Fibroblast of the aortic adventitia (primary cell): Measurements from ENCODE around the gene KRT3. TPM values are rescaled to one million over a fixed set of nuclear protein-coding genes. Genes with fewer than 3 reads are reported as not detected.
"Not testable (repeated sequence)": the region's sequence is repeated elsewhere in the genome, so short reads cannot be mapped to it uniquely, and the experiment has no call there.

ENCODE experiments used
- DNase-seq: peaks from one replicate; pipeline ENCODE4 v3.0.0-alpha.2; 2010; ENCODE audit warnings: low read depth
- H3K4me3 ChIP-seq: 2 replicates; pipeline ENCODE4 v1.5.1; 2011; ENCODE audit warnings: low read depth, mild to moderate bottlenecking, control low read depth, low read length, moderate library complexity
- total RNA-seq: library from RNA; depleted of rRNA; stranded (reverse); fragments of >200 nt; gene quantifications from 2 replicates; pipeline ENCODE4 v1.2.3, GENCODE V29; 2012; ENCODE audit warnings: low replicate concordance
- TF ChIP-seq, protein P1 (sequence below): IDR thresholded peaks from 2 replicates; pipeline ENCODE4 v1.5.1; 2011; ENCODE audit warnings: mild to moderate bottlenecking, low read length, control low read depth, inconsistent platforms; ENCODE audit not compliant: insufficient read depth

KRT3 gene
- total RNA-seq, 1 donor, result not detected

DNA sequence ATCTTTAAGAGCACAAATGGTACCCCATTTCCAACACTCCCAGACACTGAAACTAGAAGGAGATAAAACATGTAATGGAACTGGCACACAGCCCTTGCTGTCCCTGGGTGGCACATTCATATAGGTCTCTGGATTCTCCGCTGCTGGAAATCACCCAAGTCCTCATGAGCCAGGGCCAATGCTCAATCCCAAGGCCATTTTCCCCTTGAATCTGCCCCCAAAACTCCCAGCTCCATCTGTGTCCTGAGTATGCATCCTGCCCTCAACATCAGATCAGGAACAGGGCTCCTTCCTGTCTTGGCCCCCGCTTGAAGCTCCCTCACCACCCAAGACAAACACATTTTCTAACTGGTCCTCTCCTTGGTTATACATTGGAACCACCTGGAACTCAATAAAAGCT is 43.4 kb downstream of the KRT3 start:
- DNase-seq, result no peak

DNA sequence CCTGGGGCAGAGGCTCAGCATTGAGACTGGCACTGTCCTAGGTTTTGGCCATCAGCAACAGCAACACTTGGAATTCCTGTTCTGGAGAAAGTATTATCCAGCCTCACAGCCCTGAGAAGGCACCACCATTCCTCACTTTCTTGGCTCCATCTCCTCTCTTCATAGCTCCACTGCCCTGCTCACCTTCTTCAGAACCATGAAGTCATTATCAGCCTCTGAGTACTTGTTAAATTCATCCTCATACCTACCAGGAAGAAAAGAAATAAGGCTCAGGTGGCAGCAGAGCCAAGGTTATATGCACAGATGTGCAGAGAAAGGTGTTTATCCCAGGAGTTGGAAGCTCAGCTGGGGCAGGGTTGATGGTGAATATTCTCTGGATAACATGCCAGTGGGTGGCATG is 44.1 kb downstream of the KRT3 start:
- no peak overlapping the region for H3K4me3 ChIP-seq
- DNase-seq, result no peak
- TF ChIP-seq, protein P1, sequence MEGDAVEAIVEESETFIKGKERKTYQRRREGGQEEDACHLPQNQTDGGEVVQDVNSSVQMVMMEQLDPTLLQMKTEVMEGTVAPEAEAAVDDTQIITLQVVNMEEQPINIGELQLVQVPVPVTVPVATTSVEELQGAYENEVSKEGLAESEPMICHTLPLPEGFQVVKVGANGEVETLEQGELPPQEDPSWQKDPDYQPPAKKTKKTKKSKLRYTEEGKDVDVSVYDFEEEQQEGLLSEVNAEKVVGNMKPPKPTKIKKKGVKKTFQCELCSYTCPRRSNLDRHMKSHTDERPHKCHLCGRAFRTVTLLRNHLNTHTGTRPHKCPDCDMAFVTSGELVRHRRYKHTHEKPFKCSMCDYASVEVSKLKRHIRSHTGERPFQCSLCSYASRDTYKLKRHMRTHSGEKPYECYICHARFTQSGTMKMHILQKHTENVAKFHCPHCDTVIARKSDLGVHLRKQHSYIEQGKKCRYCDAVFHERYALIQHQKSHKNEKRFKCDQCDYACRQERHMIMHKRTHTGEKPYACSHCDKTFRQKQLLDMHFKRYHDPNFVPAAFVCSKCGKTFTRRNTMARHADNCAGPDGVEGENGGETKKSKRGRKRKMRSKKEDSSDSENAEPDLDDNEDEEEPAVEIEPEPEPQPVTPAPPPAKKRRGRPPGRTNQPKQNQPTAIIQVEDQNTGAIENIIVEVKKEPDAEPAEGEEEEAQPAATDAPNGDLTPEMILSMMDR, result no peak

More for the DNA sequence above, 43.4 kb downstream of the KRT3 start:
- H3K4me3 ChIP-seq, result no peak overlapping the region
- TF ChIP-seq, protein P1, result no peak

DNA sequence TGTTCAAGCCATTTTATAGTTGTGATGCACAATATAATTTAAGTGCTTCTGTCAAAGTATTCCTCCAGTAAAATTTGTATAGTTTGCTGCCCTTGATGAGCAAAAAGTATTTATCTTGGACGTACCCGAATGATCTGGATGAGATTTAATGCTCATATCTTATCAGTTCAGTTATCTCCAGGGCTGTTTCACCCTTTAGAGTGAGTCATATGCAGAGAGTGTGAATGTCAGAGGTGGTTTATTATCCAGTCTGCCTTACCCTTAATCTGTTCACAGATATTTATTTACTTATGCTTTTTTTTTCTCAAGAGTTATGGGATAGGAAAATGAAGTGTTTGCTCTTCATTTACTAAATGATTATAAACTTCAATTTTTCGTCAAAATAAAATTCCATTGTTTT is 45.4 kb downstream of the KRT3 start:
- not testable (repeated sequence) for H3K4me3 ChIP-seq, DNase-seq

DNA sequence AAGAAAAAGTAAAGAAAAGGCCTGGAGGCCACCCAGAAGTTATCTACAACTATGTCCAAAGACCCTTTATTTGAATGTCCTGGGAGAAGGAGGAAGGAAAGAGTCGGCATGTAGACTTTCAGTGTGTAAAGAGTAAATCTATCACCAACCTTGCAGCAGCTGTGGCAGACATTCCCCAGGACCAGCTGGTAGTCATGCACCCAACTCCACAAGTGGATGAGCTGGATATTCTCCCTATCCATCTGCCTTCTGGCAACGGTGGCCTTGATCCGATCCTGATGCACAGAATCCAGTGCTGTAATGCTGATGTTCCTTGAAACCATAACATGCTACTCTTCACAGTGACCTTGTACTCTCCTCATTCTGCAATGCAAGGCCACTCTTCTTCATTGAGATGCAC is 46.1 kb downstream of the KRT3 start:
- TF ChIP-seq, protein P1, result no peak
- no peak overlapping the region for H3K4me3 ChIP-seq
- DNase-seq, result no peak

DNA sequence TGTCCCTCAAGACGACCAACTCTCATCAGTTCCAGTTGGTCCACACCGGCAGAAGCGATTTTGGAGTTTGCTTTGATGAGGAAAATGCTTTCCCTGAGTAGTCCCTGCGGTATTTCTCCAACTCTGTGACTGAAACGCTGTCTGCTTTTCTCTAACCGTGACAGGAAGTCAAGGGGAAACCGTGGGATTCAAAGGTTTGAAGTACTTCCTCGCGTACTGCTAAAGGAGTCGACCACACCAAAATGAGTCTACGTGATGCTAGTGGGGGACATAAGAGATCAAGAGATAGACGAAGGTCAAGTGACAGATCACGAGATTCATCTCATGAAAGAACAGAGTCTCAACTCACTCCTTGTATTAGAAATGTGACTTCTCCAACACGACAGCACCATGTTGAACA is 47.3 kb downstream of the KRT3 start:
- no peak for DNase-seq
- no peak overlapping the region for H3K4me3 ChIP-seq
- TF ChIP-seq, protein P1, result no peak

DNA sequence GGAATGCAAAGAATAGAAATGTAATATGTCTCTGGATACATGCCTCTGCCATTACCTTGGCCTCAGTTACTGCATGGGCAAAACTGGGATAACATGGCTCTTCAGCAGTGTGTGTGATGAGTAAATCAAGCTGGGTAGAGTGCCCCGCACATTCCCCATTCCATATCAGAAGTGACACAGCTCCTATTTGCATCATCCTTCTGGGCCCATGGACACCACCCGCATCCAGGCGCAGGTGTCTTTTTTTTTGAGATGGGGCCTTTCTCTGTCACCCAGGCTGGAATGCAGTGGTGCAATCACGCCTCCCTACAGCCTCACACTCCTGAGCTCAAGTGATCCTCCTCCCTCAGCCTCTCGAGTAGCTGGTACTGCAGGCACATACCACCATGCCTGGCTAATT is 50.4 kb downstream of the KRT3 start:
- no peak overlapping the region for H3K4me3 ChIP-seq
- TF ChIP-seq, protein P1, result no peak
- DNase-seq, result no peak

DNA sequence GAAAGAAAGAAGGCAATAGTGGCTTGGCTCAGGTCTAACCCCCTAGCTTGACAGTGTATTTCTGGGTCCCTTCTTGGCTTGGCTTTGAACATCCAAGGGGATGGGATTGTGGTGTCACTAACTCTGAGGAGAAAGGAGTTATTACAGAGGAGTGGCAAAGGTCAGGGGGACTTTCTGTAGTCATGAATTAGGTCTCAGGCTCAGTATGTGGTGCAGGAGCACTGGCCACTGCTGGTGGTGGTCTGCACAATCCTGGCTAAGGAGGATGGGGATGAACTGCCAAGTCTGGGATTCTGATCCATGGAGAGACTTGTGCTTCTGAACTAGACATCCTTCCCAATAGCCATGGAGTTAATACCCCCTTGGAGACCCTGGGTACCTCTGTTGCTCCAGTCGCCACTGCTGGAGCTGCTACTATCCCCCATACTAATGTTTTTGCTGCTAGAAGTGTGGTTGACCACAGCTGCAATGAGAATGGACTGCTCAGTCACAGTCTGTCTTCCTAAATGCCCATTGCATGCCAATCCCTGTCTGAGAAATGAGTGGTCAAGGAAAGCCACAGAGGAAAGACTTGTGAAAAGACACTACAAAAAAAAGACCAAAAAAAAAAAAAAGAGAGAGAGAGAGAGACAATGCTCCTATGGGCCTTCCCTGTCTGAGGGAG is 51.3 kb downstream of the KRT3 start:
- DNase-seq, result no peak
- H3K4me3 ChIP-seq, result no peak overlapping the region
- TF ChIP-seq, protein P1, result no peak
